Smooth muscle cell of bladder (primary cell): ENCODE data around the gene NUP93. TPM values are rescaled to one million over a fixed set of nuclear protein-coding genes. Genes with fewer than 3 reads are reported as not detected.

Experiments used
- total RNA-seq: library from RNA; depleted of rRNA; stranded (reverse); fragments of >200 nt; gene quantifications from 2 replicates; pipeline ENCODE4 v1.2.3, GENCODE V29; 2014

NUP93 gene
- 42.2 and 42.5 TPM in 2 replicates for total RNA-seq

DNA sequence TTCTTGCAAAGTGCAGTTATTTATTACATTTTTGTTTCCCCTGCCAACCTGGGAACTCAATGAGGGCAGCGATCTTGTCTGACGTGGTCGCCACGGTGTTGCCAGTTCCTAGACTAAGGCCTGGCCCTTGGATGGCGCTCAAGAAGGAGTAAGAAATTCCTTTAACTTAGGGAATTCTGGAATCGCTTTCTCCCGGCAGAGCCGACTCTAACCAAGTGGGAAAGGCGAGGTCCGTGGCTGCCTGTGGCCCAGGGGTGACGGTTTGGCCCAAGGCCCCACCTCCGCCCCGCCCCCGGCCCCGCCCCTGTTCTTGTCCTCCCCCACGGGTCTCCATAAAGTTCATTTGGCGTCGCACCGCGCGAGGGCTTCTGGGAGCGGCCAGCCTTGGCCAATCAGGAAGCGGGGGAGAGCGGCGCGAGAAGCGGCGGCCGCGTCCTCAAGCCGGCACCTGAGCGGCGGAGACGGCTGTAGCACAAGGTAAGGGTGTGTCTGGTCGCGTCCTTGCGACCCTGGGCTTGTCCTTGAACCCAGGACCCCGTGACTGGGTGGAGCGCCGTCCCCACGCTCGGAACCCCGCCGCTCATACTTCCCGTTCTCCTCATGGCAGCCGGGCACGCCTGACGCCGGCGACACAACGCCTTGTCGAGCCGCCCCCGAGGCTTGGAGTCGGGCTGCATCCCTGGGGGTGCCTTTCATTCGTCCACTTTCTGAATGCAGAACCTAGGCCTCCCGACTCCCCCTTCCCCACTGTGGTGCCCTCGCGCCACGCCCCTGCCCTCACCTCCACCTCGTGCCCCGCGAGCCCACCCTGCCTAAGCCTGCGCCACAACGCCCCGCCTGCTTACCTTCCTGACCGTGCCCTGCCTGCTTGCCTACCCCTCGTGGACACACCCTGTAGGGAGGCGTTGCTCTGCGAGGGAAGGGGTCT, at the start of gene NUP93:
Gene NUP93 (plus strand): TSS at position 395 of the 928 bp plus-strand sequence. CDS start 18,119 bp downstream, outside the sequence.

GRCh38 chr16:56681939-56682702, 47.8 kb upstream of the NUP93 start, which contains the start of gene MT1X:
Gene MT1X (plus strand): TSS chr16:56682470. CDS start chr16:56682541, 71 bp downstream.

GRCh38 chr16:56864960-56865359, 135.0 kb downstream of the NUP93 start, which contains the start of gene SLC12A3:
Gene SLC12A3 (plus strand): TSS chr16:56865207. CDS start chr16:56865236, 29 bp downstream.

Other genes starting within 250 kb of the NUP93 start
- gene BBS2, start 210.1 kb upstream of the NUP93 start, total RNA-seq, result 45.5 and 56.9 TPM in 2 replicates
- not detected in 2 replicates for gene MT4, start 165.1 kb upstream of the NUP93 start, total RNA-seq
- 0.37 TPM in 1 of 2 replicates, not detected in the other for gene MT3, start 140.6 kb upstream of the NUP93 start, total RNA-seq
- 53.3 and 72.0 TPM in 2 replicates for gene MT2A, start 121.5 kb upstream of the NUP93 start, total RNA-seq
- 91.7 and 248 TPM in 2 replicates for gene MT1E, start 104.3 kb upstream of the NUP93 start, total RNA-seq
- 0.74 and 2.1 TPM in 2 replicates for gene MT1M, start 97.5 kb upstream of the NUP93 start, total RNA-seq
- gene MT1A, start 91.5 kb upstream of the NUP93 start, total RNA-seq, result 0.28 TPM in 1 of 2 replicates, not detected in the other
- not detected in 2 replicates for gene MT1B, start 78.2 kb upstream of the NUP93 start, total RNA-seq
- 0.09 and 1.8 TPM in 2 replicates for gene MT1F, start 72.2 kb upstream of the NUP93 start, total RNA-seq
- 0.71 TPM in 1 of 2 replicates, not detected in the other for gene MT1G, start 62.1 kb upstream of the NUP93 start, total RNA-seq
- gene MT1H, start 60.3 kb upstream of the NUP93 start, total RNA-seq, result not detected in 2 replicates
- gene MT1X, start 47.7 kb upstream of the NUP93 start, total RNA-seq, result 14.1 and 38.0 TPM in 2 replicates
- gene SLC12A3, start 135.1 kb downstream of the NUP93 start, total RNA-seq, result under 0.01 TPM in 1 of 2 replicates, not detected in the other
- gene HERPUD1, start 202.0 kb downstream of the NUP93 start, total RNA-seq, result 77.7 and 84.1 TPM in 2 replicates
- not detected in 2 replicates for gene CETP, start 231.8 kb downstream of the NUP93 start, total RNA-seq